HT-29 (cell line): ENCODE results near the gene DNAH8. TPM values are rescaled to one million over a fixed set of nuclear protein-coding genes. Genes with fewer than 3 reads are reported as not detected.

Experiments used
- DNase-seq: peaks from one replicate; pipeline ENCODE4 v3.0.0-alpha.2; 2015; ENCODE audit warnings: low spot score
- total RNA-seq: library from RNA; depleted of rRNA; stranded (reverse); fragments of >200 nt; shearing (Covaris generic); gene quantifications from 2 replicates; pipeline ENCODE4 v1.2.3, GENCODE V29; 2014

Gene DNAH8
- total RNA-seq, 1 experiment from 2014 or later, result not detected

DNA sequence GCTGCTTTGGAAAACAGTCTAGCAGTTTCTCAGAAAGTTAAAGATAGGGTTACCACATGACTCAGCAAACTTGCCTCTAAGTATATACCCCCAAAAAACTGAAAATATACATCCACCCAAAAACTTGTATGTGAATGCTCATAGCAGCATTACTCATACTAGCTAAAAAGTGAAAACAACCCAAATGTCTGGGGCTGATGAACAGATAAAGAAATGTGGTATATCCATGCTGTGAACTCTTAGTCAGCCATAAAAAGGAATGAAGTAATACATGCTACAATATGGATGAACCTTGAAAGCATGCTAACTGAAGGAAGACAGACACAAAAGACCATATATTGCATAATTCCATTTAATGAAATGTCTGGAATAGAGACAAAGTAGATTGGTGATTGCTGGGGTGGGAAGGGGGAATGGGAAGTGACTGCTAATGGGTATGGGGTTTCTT is 253.6 kb downstream of the DNAH8 start:
- no peak for DNase-seq

DNA sequence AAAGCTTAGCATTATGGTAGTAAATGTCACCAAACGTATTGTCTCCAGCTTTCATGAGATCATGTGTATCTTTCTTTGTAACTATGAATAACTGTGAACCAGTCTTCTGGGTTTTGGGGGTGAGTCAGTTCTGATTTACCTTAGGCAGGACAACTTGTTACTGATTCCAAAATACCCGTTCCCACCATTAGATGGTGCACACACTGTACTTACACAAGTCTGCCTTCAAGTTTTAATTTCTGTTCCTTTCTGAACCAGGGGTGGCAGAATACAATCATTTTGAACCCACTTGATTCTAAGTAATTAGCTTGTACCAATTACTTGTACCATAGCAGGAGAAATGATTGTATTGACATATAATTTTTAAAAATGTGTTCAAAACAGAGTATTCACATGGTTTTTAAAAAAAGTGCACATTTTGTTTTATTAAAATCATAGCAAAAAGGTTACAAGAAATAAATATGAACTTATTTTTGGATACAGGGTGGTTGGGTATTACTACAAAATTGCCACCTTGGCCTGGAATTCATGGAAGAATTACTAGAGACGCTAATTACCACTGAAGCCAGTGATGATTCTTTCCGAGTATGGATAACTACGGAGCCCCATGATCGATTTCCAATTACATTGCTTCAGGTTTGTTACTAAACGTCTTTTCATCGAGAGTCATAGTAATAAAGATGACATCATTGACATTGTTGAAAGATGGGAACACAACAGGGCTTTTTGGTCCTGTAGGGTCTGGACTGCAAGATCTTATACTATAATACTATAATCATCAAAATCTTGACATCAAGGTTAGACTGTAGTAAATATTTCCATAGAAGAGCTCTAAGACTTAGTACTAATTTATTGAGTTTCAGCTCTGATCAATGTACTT is 258.3 kb downstream of the DNAH8 start:
- peak; percentile 71 for DNase-seq

DNA sequence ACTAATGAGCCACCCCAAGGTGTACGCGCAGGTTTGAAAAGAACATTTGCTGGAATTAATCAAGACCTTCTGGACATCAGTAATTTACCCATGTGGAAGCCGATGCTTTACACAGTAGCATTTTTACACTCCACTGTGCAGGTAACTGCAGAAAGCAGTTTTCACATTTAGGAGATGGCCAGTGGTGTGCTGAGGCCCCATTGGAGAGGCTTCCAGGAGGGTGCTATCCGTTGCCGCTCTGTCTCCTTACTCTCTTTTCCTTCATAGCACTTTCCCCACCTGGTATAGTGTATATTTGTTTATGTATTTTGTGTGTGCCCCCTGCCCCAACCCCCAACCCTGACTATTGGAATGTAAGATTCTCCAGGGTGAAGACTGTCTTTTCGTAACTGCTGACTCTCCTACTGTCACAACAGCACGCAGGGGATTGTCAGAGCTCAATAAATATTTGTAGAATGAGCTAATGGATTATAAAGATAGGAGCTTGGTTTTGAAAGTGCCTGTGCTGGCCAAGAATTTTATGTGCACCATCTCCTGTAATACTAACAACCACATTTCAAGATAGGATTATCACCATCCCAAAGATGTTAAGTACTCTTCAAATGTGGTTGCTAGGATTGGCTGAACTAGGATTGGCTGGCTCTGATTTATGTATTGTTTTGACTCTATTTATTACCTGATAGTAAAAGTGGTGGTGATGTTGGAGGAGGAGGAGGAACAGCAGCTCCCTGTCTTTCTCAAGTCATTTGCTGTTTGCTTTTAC is 259.5 kb downstream of the DNAH8 start:
- DNase-seq, result no peak

DNA sequence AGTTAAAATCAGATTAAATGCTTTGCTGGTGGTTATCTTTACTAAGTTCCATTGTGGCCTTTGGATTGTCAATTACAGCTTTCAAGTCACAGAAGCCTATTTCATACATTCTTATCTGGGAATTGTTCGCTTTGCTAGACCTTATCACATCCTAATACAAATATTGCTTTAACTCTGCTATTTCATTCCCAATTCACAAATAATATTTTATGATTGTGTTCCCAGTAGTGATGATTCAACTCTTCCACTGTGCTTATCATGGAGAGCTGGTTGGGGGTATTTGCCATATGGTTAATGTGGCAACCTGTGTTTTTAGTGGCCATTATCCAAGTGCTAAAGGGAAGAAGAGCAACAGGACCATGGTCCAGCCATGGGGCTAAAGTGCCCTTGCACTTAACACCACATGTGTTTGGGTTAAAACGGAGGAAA is 260.5 kb downstream of the DNAH8 start:
- no peak for DNase-seq

DNA sequence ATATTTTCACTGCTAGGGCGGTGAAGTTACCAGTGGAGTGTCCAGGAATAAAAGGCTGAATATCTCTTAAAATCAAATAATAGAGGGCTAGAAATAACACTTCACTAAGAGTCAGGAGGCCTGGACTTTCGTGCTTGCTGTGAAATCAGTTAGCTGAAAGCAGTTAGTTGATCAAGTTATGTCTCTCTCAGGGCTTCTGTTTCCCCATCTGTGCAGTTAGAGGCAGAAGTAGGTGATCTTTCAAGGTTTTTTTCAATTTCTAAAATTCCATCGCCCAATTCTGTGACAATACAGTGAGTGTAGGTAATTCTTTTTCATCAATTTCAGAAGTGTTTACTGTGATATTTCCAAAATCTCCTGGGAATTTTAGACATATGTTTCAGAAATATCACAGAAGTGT is 260.9 kb downstream of the DNAH8 start:
- DNase-seq, result no peak

DNA sequence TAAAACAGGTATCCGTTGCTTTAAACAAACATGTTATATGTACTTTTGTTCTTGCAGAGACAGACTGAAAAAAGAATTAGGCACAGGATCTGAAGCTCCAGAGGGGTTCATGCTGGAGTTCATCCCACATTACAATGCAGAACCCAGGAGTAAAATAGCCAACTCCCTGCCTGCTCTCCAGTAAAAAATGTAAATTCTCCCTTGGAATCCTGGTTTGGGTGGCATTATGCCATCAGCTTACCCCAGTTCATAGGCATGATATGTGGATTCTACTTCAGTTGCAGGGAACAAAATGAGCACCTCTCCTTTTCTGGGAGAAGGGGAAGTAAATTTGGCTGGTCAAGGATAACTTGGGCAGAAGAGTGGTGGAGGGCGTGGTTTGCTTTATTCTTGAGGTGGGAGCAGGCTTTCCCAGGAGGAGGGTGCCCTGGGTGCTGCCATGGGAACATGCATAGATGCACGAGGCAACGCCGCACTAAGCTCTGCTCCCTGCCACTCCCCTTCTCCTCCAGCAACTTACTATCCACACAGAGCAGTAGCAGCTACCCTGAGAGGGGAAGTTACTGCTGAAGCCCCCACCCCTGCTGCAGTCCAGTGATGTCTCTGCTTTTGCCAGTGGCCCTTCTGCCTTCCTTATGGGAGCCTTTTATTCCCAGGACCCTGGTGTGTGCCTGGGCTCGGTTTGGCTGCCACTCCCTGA is 261.8 kb downstream of the DNAH8 start:
- no peak for DNase-seq

DNA sequence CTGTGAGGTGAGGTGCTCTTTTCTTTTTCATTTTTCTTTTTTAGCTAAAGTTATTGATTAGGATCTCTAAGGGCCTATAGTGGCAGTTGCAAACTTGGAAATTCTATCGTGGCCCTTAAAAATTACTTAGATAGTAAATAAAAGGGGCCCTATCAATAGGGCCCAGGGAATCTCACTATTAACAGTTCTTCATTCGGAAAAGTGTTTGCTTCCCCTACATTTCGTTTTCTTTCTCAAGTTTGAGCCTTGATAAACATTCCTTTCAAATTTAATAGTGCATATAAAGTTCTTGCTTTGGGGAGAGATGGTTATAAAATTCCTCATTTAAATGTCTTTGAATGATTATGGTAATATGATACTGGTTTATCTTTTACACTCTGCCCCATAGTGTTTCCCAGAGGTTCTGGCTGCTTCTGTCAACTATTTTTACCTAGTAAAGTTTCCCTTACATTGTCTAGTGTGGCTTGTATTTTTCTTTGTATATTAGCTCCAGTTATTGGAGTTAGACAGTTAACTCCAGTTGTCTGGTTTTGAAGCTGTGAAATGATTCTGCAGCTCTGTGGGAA is 263.1 kb downstream of the DNAH8 start:
- no peak for DNase-seq

DNA sequence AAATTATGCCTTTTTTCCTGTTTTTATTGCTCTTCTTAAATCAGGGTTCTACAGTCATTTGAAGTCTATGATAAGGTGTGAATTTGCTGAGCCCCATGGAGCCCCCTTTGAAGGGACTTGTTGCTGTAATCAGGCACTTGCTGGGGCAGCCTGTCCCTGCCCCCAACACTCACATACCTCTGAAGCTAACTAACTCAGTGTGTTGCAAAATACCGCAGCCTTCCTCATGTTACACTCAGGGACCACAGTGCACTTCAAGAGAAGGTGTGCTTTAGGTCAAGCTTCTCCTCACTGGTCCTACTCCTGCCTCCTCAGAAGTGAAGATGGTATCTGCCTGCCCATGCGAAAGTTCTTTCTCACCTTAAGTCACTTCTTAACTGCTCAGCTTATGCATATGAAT is 267.4 kb downstream of the DNAH8 start:
- no peak for DNase-seq

DNA sequence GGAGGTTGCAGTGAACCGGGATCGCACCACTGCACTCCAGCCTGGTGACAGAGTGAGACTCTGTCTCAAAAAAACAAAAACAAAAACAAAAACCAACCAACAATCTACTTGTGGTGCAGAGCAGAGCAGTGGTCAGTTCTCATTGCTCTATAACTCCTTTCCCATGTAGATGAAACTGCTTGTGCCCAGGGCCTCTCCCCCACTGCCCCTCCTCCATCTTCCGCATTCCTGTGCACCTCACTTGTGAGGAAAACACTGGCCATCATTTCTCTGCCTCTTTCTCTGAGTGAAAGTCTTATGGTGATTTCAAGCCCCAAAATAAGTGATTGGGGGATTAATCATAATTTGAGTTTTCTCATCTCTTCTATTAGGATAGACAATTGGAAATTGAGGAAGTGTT is 269.6 kb downstream of the DNAH8 start:
- DNase-seq, result no peak

DNA sequence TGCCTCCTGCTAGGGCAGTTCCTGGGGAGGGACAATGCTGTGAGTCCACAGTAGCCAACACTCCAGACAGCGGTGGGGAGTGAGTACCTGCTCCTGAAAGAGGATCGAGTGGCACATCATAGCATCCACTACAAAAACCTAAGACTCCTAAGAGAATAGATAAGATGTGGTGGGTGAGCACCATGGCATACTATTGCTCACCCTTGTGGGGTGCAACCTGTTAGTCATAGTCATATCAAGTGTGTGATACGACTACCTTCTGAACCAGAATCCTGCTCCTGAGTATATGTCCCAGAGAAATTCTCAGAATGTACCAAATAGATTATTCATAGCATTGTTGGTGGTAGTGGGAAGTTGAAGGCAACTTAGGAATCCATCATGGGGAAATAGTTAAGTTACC is 270.7 kb downstream of the DNAH8 start:
- no peak for DNase-seq

DNA sequence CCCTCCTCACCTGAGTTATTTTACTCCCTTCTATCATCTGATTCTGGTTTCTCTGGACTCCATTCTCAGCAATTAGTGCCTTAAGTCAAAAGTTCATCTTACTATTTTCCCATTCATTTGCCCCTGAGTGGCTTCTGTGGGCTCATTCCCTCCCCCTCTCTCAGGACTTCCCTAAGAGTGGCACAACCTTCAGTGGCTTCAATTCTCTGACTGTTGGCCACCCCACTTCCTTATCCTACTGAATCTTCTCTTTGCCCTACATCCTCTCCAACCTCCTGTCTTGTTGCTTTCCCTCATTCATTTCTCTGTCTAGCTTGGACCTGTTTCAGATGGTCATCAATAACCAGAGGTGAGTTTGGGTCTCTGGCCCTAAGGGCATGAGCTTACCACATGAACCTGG is 272.4 kb downstream of the DNAH8 start:
- no peak for DNase-seq

DNA sequence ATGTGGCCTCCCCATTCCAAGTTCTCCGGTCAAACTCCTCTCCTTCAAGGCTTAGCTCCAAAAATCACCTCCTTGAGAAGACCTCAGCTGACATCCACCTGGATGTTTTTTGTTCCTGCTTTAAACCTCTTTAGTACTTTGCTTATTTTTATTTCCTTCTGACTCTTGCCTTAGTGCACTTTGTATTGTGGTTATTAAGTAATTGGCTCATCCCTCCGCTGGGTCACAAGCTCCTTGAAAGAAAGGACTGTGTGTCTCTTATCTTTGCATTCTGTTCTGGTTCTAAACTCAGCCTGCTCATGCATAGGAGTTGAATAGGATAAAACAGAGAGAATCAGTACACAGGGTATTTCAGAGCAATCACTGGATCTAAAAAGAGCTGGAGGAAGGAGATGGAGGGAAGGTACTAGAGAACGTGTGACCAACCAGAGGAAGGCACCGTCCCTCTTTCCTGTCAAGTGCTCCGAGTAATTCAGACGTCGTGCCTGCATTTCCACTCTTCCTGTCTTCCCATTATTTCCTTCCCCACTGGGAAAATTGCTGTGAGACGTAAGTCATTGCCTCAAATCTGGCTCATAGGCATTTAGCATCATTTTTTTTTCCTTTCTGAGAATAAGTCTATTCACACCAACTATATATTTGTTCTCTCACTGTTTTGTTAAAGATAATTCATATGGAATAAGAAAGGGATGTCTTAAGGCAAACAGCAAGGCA is 273.8 kb downstream of the DNAH8 start:
- no peak for DNase-seq

DNA sequence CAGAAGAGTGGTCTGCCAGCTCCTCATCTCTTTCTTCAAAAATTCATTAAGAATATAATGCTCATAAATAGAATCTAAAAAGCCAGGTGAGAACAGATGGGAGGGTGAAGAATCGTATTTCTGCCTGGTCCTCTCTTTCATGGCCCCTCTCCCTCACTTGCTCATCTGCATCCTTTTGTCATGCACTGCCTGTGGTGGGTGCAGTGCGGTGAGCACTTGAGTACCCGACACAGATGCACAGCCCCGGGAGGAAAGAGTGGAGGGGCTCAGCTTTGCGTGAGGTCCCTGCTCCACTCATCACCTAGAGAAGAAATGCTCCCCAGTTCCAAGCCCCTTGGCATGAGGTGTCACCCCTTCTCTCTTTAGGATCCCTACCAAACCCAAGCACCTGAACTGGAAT is 275.4 kb downstream of the DNAH8 start:
- DNase-seq, result no peak

DNA sequence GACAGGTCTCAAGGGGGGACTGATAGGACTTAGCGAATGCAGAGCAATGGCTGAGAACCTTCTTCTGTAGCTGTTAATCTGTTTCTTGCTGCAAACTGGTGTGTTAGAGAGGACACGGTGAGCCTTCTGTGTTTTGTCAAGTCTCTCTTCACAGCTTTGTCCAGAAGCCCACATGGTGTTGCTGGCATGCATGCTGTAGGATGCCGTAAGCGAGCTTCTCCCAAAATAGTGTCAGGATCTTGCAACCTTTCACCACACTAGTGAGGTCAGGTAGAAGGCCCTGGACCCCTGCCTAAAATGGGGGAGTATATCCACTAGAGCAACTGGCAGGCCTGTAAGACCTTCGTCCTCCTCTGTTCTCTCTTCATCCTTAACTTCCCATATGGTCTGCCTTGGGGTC is 281.6 kb downstream of the DNAH8 start:
- DNase-seq, result no peak

DNA sequence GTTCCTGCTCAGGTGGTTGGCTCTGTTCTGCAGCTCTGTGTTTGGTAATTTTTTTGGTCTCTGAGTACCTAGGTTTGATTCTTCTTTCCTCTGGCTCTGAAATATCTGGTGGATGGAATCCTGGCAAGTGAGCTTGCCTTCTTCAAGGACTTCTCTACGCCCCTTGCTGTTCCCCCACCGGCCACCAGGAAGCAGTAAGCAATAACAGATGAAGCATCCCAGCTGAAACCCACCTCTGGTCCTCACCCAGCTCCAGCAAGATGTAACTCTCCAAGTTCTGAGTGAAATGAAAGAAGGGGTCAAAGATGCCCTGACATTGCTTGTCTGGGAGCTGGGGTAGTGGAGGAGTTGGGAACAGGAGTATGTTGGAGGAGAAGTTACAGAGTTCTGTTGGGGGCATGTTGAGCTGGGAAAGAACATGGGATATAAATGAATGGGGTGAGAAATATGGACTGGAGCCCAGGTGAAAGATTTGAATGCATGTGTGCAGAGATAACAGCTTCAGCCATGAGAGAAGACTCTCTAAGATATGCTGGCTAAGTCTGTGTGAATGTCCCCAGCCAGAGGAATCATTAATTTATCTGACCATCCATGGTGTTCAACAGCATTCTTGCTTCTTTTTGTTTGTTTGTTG is 282.1 kb downstream of the DNAH8 start:
- DNase-seq, result peak; percentile 22

DNA sequence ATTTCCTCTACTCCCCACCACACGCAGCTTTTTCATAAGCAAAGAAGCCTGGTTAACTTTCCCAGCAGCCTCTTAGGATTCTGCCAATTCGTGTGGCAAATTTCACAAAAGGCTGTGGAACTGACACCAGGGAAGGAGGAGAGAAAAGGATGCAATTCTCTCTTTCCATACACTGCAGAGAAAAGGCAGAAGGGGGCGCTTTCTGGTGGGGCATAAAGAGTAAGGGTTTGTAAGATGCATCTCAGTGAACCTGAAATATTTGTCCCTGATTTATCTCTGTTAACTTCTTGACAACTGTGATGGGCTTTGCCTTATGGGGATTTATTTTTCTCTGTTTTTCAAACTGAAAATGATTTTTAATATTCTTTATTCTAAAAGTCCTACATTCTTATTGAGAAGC is 288.0 kb downstream of the DNAH8 start:
- DNase-seq, result peak; percentile 22

DNA sequence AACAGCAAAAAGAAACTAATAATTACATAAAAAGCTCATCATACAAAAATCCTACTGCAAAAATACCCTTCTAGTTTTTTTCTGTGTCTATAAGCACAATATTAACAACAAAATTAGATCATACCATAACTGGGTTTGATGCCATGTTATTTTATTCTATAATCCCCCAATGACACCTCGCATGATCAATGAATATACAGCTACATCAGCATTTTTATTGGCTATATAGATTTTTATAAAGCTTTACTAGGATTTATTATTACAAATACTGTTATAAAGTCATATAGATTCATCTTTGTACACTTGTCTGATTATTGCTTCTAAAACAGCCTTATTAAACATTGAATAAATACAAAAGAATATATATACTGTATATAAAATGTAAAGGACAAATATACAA is 288.4 kb downstream of the DNAH8 start:
- no peak for DNase-seq

DNA sequence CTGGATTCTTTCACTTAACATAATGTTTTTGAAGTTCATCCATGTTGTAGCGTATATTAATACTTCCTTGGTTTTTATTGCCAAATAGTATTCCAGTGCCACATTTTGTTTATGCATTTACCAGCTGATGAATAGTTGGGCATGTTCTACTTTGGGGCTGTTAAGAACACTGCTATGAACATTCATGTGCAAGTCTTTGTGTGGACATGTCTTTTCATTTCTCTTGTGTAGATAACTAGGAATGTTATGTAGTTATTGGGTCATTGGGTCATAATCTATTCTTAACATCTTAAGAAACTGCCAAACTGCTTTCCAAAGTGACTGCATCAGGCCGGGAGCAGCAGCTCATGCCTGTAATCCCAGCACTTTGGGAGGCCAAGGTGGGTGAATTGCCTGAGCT is 289.7 kb downstream of the DNAH8 start:
- no peak for DNase-seq

DNA sequence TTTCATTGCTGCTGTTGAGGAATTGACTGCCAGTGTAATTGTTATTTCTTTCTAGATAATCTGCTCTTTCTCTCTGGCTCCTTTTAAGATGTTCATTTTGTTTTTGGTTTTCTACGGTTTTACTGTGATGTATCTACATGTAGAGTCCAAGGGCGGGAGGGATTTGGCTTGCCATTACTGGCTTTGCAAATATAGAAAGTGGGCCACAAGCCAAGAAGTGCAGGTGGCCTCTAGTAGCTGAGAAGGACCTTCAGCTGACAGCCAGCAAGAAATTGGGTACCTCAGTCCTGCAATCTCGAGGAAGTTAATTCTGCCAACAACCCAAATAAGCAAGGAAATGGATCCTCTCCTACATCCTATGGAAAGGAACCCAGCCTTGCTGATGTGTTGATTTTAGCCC is 290.7 kb downstream of the DNAH8 start:
- DNase-seq, result no peak

DNA sequence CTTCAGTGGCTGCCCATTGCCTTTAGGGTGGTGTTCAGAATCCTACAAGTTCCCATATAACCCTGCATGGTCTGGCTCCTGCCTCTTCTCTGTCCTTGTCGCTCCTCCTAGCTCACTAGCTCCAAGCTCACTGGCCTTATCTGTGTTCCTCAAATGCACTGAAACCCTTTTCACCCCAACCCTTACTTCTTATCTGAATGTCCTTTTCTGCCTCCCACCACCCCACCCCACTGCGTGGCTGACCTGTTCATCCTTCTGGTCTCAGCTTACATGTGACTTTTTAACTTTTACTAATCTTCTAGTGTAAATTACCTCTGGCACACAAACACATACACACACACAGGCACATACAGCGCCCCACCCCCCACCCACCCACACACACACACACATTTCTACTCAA is 292.5 kb downstream of the DNAH8 start:
- no peak for DNase-seq

DNA sequence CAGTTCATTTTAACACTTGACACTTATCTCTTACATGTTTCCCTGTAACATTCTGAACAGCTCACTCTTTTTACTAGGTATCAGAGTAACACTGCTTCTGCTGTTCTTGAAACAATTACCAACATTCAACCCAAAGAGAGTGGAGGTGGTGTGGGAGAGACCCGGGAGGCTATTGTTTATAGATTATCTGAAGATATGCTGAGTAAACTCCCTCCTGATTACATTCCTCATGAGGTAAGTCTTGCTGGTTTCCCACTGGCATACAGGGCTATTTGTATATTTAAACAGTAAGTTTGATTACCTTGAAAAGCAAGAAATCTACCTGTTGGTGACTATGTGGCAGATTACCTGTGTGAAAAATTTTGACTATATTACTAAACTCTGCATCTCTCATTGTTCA is 293.6 kb downstream of the DNAH8 start:
- no peak for DNase-seq
